Activated T-helper 1 cell treated with anti-CD3 and anti-CD28 coated beads, Interleukin-12 subunit alpha, Interleukin-12 subunit beta, Interleukin-2, Interleukin-4 antibody, amounts not matched to agents 30 ng/mL and 10 ng/mL and 1 ng/mL, durations not matched to agents 14 hours and 24 hours and 36 hours (primary cell): Measurements from ENCODE around the gene MKNK1. TPM values are rescaled to one million over a fixed set of nuclear protein-coding genes. Genes with fewer than 3 reads are reported as not detected.
A peak's percentile ranks its signal among the peaks of the same experiment; 100 is the strongest.

Experiments
- DNase-seq: peaks from one replicate; pipeline ENCODE4 v3.0.0; 2021; ENCODE audit warnings: low spot score
- H3K27ac Mint-ChIP-seq: one replicate; pipeline ENCODE4 v1.8.0; 2021; ENCODE audit warnings: mild to moderate bottlenecking, mixed read lengths
- H3K27me3 Mint-ChIP-seq: one replicate; pipeline ENCODE4 v1.8.0; 2022; ENCODE audit warnings: mild to moderate bottlenecking, moderate library complexity, mixed read lengths; ENCODE audit not compliant: insufficient read depth
- H3K36me3 Mint-ChIP-seq: one replicate; pipeline ENCODE4 v1.8.0; 2021; ENCODE audit warnings: low read depth, mixed read lengths
- H3K4me1 Mint-ChIP-seq: one replicate; pipeline ENCODE4 v1.8.0; 2021; ENCODE audit warnings: low read depth, mixed read lengths
- H3K4me3 Mint-ChIP-seq: one replicate; pipeline ENCODE4 v1.8.0; 2021; ENCODE audit warnings: mild to moderate bottlenecking, moderate library complexity, mixed read lengths
- H3K9me3 Mint-ChIP-seq: one replicate; pipeline ENCODE4 v1.8.0; 2021; ENCODE audit warnings: mixed read lengths
- intact Hi-C: fragments of 100-400 bp; cut with micrococcal nuclease; formaldehyde crosslinking; loops from one replicate; pipeline ENCODE4 v1.15.1; 2024
- total RNA-seq: library from RNA; stranded (reverse); gene quantifications from 2 replicates; pipeline ENCODE4 v1.2.3, GENCODE V29; 2022

The MKNK1 gene
- total RNA-seq, 1 donor from 2014 or later = 48.7 TPM

GRCh38 chr1:46533179-46533864 lies 70.7 kb downstream of the MKNK1 start:
- Mint-ChIP-seq H3K36me3 (peaks cover 2% of the 10 kb centered on the region), H3K27me3 (peaks cover 40% of the 10 kb centered on the region), H3K4me1 (peaks cover 18% of the 10 kb centered on the region), H3K4me3 (peak overlapping the region; percentile 84), H3K27ac (no peak overlapping the region), H3K9me3 (no peaks in the 10 kb centered on the region)
- DNase-seq = peak; percentile 34
- intact Hi-C loops = loop anchor here (1.0 to 5.0 kb wide), 4 partner anchors 69 to 192 kb away; partner anchors contain the start of genes ATPAF1, MKNK1 and MOB3C

GRCh38 chr1:46532498-46533178 lies 71.4 kb downstream of the MKNK1 start:
- H3K4me3 Mint-ChIP-seq = no peak overlapping the region
- no peaks in the 10 kb centered on the region for H3K9me3 Mint-ChIP-seq
- intact Hi-C loops = loop anchor here (1.0 to 5.0 kb wide), 4 partner anchors 70 to 193 kb away; partner anchors contain the start of genes ATPAF1, MKNK1 and MOB3C
- H3K36me3 Mint-ChIP-seq = peaks cover 2% of the 10 kb centered on the region
- H3K4me1 Mint-ChIP-seq = peaks cover 25% of the 10 kb centered on the region
- H3K27me3 Mint-ChIP-seq = peaks cover 45% of the 10 kb centered on the region
- H3K27ac Mint-ChIP-seq = no peak overlapping the region
- DNase-seq = peak; percentile 57

- no peak for DNase-seq
- Mint-ChIP-seq H3K27me3 (peaks cover 42% of the 10 kb centered on the region), H3K27ac (no peak overlapping the region), H3K36me3 (peaks cover 2% of the 10 kb centered on the region), H3K4me1 (peaks cover 26% of the 10 kb centered on the region), H3K4me3 (no peak overlapping the region), H3K9me3 (no peaks in the 10 kb centered on the region)
- intact Hi-C loops = loop anchor here (2.0 to 5.0 kb wide), 3 partner anchors 70 to 135 kb away; partner anchors contain the start of genes ATPAF1, MKNK1 and MOB3C
These were observed 72.0 kb downstream of the MKNK1 start for GRCh38 chr1:46532095-46532494.

GRCh38 chr1:46530791-46531409 lies 73.2 kb downstream of the MKNK1 start:
- Mint-ChIP-seq H3K9me3 (no peaks in the 10 kb centered on the region), H3K4me1 (peaks cover 26% of the 10 kb centered on the region), H3K27me3 (peaks cover 33% of the 10 kb centered on the region), H3K4me3 (no peak overlapping the region), H3K36me3 (peaks cover 2% of the 10 kb centered on the region), H3K27ac (no peak overlapping the region)
- no peak for DNase-seq
- intact Hi-C loops = loop anchor here (5.0 kb wide), 2 partner anchors 71 to 136 kb away; partner anchors contain the start of genes ATPAF1 and MKNK1

- Mint-ChIP-seq H3K36me3 (peaks cover 2% of the 10 kb centered on the region), H3K9me3 (no peaks in the 10 kb centered on the region), H3K27me3 (peaks cover 31% of the 10 kb centered on the region), H3K27ac (no peak overlapping the region), H3K4me3 (no peak overlapping the region), H3K4me1 (peaks cover 26% of the 10 kb centered on the region)
- intact Hi-C loops = loop anchor here (5.0 kb wide), 2 partner anchors 72 to 137 kb away; partner anchors contain the start of genes ATPAF1 and MKNK1
- no peak for DNase-seq
These were observed 73.8 kb downstream of the MKNK1 start for GRCh38 chr1:46530311-46530710.

GRCh38 chr1:46529031-46529630 lies 74.9 kb downstream of the MKNK1 start:
- Mint-ChIP-seq H3K27me3 (peaks cover 20% of the 10 kb centered on the region), H3K36me3 (peaks cover 2% of the 10 kb centered on the region), H3K4me3 (no peak overlapping the region), H3K9me3 (no peaks in the 10 kb centered on the region), H3K27ac (peak overlapping the region; percentile 41), H3K4me1 (peaks cover 26% of the 10 kb centered on the region)
- no peak for DNase-seq
- intact Hi-C loops = no loop called here

- Mint-ChIP-seq H3K9me3 (no peaks in the 10 kb centered on the region), H3K36me3 (no peaks in the 10 kb centered on the region)
- intact Hi-C loops = loop anchor here (1.0 kb wide), 6 partner anchors 39 to 197 kb away; partner anchors contain the start of gene DMBX1
These were observed 75.6 kb downstream of the MKNK1 start for GRCh38 chr1:46528297-46528955.

GRCh38 chr1:46527474-46528296 lies 76.4 kb downstream of the MKNK1 start:
- no peaks in the 10 kb centered on the region for H3K36me3 Mint-ChIP-seq
- no peak overlapping the region for H3K4me3 Mint-ChIP-seq
- DNase-seq = peak; percentile 64
- H3K9me3 Mint-ChIP-seq = no peaks in the 10 kb centered on the region
- peaks cover 16% of the 10 kb centered on the region for H3K27me3 Mint-ChIP-seq
- peak overlapping the region; percentile 18 for H3K27ac Mint-ChIP-seq
- intact Hi-C loops = loop anchor here (1.0 kb wide), 6 partner anchors 38 to 198 kb away; partner anchors contain the start of gene DMBX1
- H3K4me1 Mint-ChIP-seq = peaks cover 23% of the 10 kb centered on the region

More at GRCh38 chr1:46528297-46528955, 75.6 kb downstream of the MKNK1 start:
- Mint-ChIP-seq H3K4me3 (no peak overlapping the region), H3K4me1 (peaks cover 21% of the 10 kb centered on the region), H3K27me3 (peaks cover 16% of the 10 kb centered on the region), H3K27ac (peak overlapping the region; percentile 18)
- DNase-seq = no peak

- no peak overlapping the region for H3K4me3 Mint-ChIP-seq
- no peak for DNase-seq
- peaks cover 16% of the 10 kb centered on the region for H3K27me3 Mint-ChIP-seq
- no peaks in the 10 kb centered on the region for H3K9me3 Mint-ChIP-seq
- intact Hi-C loops = no loop called here
- no peak overlapping the region for H3K27ac Mint-ChIP-seq
- peaks cover 32% of the 10 kb centered on the region for H3K4me1 Mint-ChIP-seq
- no peaks in the 10 kb centered on the region for H3K36me3 Mint-ChIP-seq
These were observed 77.3 kb downstream of the MKNK1 start for GRCh38 chr1:46526691-46527291.

- intact Hi-C loops = no loop called here
- H3K36me3 Mint-ChIP-seq = no peaks in the 10 kb centered on the region
- peaks cover 16% of the 10 kb centered on the region for H3K27me3 Mint-ChIP-seq
- H3K4me1 Mint-ChIP-seq = peaks cover 37% of the 10 kb centered on the region
- H3K27ac Mint-ChIP-seq = no peak overlapping the region
- H3K4me3 Mint-ChIP-seq = no peak overlapping the region
- DNase-seq = no peak
- no peaks in the 10 kb centered on the region for H3K9me3 Mint-ChIP-seq
These were observed 77.9 kb downstream of the MKNK1 start for GRCh38 chr1:46526013-46526690.
